ENCODE measurements around the gene PTPRZ1.

PTPRZ1 gene

GRCh38 chr7:121891731-121892130 lies 18.8 kb downstream of the PTPRZ1 start:
- no peak for DNase-seq

GRCh38 chr7:121901026-121901425 lies 28.1 kb downstream of the PTPRZ1 start:
- no peak for DNase-seq

- no peak for DNase-seq
These were observed 31.2 kb downstream of the PTPRZ1 start for GRCh38 chr7:121904120-121904519.

GRCh38 chr7:121908042-121908441 lies 35.1 kb downstream of the PTPRZ1 start:
- no peak for DNase-seq

GRCh38 chr7:121909716-121910345 lies 36.9 kb downstream of the PTPRZ1 start:
- no peak for DNase-seq

- no peak for DNase-seq
These were observed 41.1 kb downstream of the PTPRZ1 start for GRCh38 chr7:121913947-121914675.

GRCh38 chr7:121914676-121915279 lies 41.8 kb downstream of the PTPRZ1 start:
- no peak for DNase-seq

GRCh38 chr7:121916211-121916610 lies 43.2 kb downstream of the PTPRZ1 start:
- no peak for DNase-seq

GRCh38 chr7:121919986-121920385 lies 47.0 kb downstream of the PTPRZ1 start:
- no peak for DNase-seq

GRCh38 chr7:121924269-121925186 lies 51.6 kb downstream of the PTPRZ1 start:
- no peak for DNase-seq

- DNase-seq: no peak
These were observed 58.4 kb downstream of the PTPRZ1 start for GRCh38 chr7:121931149-121931902.

GRCh38 chr7:121932768-121933167 lies 59.8 kb downstream of the PTPRZ1 start:
- DNase-seq: no peak

GRCh38 chr7:121936951-121937623 lies 64.1 kb downstream of the PTPRZ1 start:
- no peak for DNase-seq

GRCh38 chr7:121938429-121938996 lies 65.6 kb downstream of the PTPRZ1 start:
- DNase-seq: no peak

- no peak for DNase-seq
These were observed 68.0 kb downstream of the PTPRZ1 start for GRCh38 chr7:121940918-121941317.

- no peak for DNase-seq
These were observed 68.9 kb downstream of the PTPRZ1 start for GRCh38 chr7:121941830-121942229.

- DNase-seq: no peak
These were observed 72.1 kb downstream of the PTPRZ1 start for GRCh38 chr7:121945066-121945465.

- DNase-seq: no peak
These were observed 72.7 kb downstream of the PTPRZ1 start for GRCh38 chr7:121945480-121946236.

- DNase-seq: no peak
These were observed 80.2 kb downstream of the PTPRZ1 start for GRCh38 chr7:121953164-121953563.

GRCh38 chr7:121953601-121954000 lies 80.6 kb downstream of the PTPRZ1 start:
- DNase-seq: no peak

- no peak for DNase-seq
These were observed 81.8 kb downstream of the PTPRZ1 start for GRCh38 chr7:121954803-121955202.
